GM12891 (cell line): ENCODE measurements around the gene KIF13A.

Experiments used
- POLR2A ChIP-seq: IDR thresholded peaks from 2 replicates; pipeline ENCODE4 v1.6.1; 2011; ENCODE audit warnings: low read depth, low read length, control low read depth
- POLR2AphosphoS5 ChIP-seq: IDR thresholded peaks from 2 replicates; pipeline ENCODE4 v1.6.1; 2011; ENCODE audit warnings: low read depth, low read length, control low read depth
- SPI1 ChIP-seq: IDR thresholded peaks from 2 replicates; pipeline ENCODE4 v1.6.1; 2011; ENCODE audit warnings: low read depth, low read length, control low read depth
- TAF1 ChIP-seq: IDR thresholded peaks from 2 replicates; pipeline ENCODE4 v1.6.1; 2011; ENCODE audit warnings: low read depth, low read length, control low read depth

DNA sequence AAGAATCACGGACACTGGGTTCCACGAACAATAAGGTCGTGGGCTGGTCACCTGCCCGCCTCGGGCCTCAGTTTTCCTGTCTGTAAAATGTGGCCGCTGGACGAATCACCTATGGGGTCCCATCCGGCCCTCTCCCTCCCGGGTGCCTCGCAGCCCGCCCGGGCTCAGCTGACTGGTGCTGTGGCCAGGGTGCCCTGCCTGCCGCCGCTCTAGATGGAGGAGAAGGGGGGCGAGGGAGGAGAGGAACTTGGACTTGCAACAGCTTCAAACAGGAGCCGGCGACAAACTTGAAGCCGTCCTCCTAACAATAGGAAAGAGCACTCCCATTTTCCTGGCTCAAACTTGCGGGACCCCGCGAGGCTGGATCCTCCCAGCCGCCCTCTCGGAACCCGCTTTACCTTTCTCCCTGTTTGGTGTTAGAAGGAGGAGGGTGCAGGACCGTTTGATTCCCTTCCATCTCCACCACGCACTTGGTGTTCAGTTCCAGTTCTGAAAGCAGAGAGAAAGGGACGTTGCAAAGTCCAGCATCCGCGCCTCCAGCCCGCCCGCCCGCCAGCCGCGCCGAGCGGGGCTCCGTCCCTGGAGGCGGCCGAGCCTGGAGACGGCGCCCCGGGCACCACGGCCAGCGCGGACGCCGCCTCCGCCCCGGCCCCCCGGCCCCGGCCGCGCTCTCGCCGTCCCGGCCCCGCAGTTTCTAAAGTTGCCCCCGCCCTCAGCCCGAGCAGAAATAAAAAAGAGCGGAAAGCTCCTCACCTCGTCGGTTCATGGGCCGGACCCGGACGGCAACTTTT lies 584 bp downstream of the KIF13A start:
- no peak for TF ChIP-seq TAF1
- no peak for TF ChIP-seq POLR2A
- TF ChIP-seq POLR2AphosphoS5, result no peak
- no peak for TF ChIP-seq SPI1
